CD4-positive, alpha-beta T cell (primary cell): ENCODE results near the gene HUWE1. TPM values are rescaled to one million over a fixed set of nuclear protein-coding genes. Genes with fewer than 3 reads are reported as not detected.

Experiments
- ATAC-seq: fragments of 200-7000 bp; cut with Tn5 transposase; one replicate; pipeline ENCODE4 v1.10.0; 2022; ENCODE audit warnings: mild to moderate bottlenecking; ENCODE audit not compliant: poor library complexity
- CTCF ChIA-PET: fragments of 350-600 bp; sonication (Branson Sonifier 250); formaldehyde crosslinking; loops from one replicate; lab custom pipeline; 2021; ENCODE audit warnings: antibody characterized with exemption, inconsistent platforms; lab: Charles Lee
- POLR2A ChIA-PET: fragments of 350-600 bp; sonication (Branson Sonifier 250); formaldehyde crosslinking; loops from one replicate; lab custom pipeline; 2021; ENCODE audit warnings: antibody characterized with exemption, inconsistent platforms; lab: Charles Lee
- DNase-seq, 14 experiments: peaks; one replicate each; pipeline ENCODE4 v3.0.0-alpha.2; 2013 to 2020; ENCODE audit warnings: mixed read lengths in 2 of 14
- H3K27ac ChIP-seq, 2 donors: one replicate each; pipeline versions ENCODE4 v1.5.1 to v1.7.0; 2013; ENCODE audit warnings: low read length in 2 of 2, low read depth in 1 of 2, mild to moderate bottlenecking in 1 of 2
- H3K27me3 ChIP-seq, 2 experiments: 1 replicate in 1 of 2; 2 replicates in 1 of 2; pipeline versions ENCODE4 v1.6.1 to v1.7.0; 2013; ENCODE audit warnings: low read length in 2 of 2, control low read depth in 1 of 2, mild to moderate bottlenecking in 1 of 2, moderate library complexity in 1 of 2; ENCODE audit not compliant: insufficient read depth in 2 of 2, control insufficient read depth in 1 of 2
- H3K36me3 ChIP-seq: one replicate; pipeline ENCODE4 v1.6.1; 2013; ENCODE audit warnings: low read length, control low read depth; ENCODE audit not compliant: insufficient read depth
- H3K4me1 ChIP-seq: one replicate; pipeline ENCODE4 v1.6.1; 2013; ENCODE audit warnings: low read length, control low read depth; ENCODE audit not compliant: insufficient read depth
- H3K4me3 ChIP-seq: one replicate; pipeline ENCODE4 v1.5.1; 2013; ENCODE audit warnings: mild to moderate bottlenecking, low read length, moderate library complexity
- H3K9me3 ChIP-seq, 2 experiments: 1 replicate in 1 of 2; 2 replicates in 1 of 2; pipeline versions ENCODE4 v1.6.1 to v1.7.0; 2013; ENCODE audit warnings: low read length in 2 of 2, mild to moderate bottlenecking in 2 of 2, control low read depth in 1 of 2, moderate library complexity in 1 of 2; ENCODE audit not compliant: control insufficient read depth in 1 of 2, insufficient read depth in 1 of 2
- H3K27ac Mint-ChIP-seq: one replicate; pipeline ENCODE4 v1.8.0; 2020; ENCODE audit warnings: mixed read lengths
- H3K27me3 Mint-ChIP-seq: one replicate; pipeline ENCODE4 v1.8.0; 2021; ENCODE audit warnings: mixed read lengths
- H3K36me3 Mint-ChIP-seq: one replicate; pipeline ENCODE4 v1.8.0; 2021; ENCODE audit warnings: low read depth, mixed read lengths
- H3K4me1 Mint-ChIP-seq: one replicate; pipeline ENCODE4 v1.8.0; 2021; ENCODE audit warnings: low read depth, mixed read lengths
- H3K4me3 Mint-ChIP-seq: one replicate; pipeline ENCODE4 v1.8.0; 2020; ENCODE audit warnings: mild to moderate bottlenecking, mixed read lengths
- H3K9me3 Mint-ChIP-seq: one replicate; pipeline ENCODE4 v1.8.0; 2020; ENCODE audit warnings: mixed read lengths
- intact Hi-C, 2 experiments: fragments of 100-400 bp; cut with DNase I in 1 of 2; cut with micrococcal nuclease in 1 of 2; formaldehyde crosslinking; loops; one replicate each; pipeline versions ENCODE4 v1.15.1 to v1.9.0; 2023 to 2025; cut with DNase I, micrococcal nuclease
- total RNA-seq, 174 experiments: library from RNA in 2 of 174; stranded (reverse) in 2 of 174; gene quantifications; one replicate each; pipeline ENCODE4 v1.2.3 and lab custom pipeline; 2021 to 2026
- TF ChIP-seq, protein P1 (sequence below): fragments of 200-600 bp; IDR thresholded peaks from one replicate; pipeline ENCODE4 v1.8.0; 2022; ENCODE audit warnings: antibody characterized with exemption, mild to moderate bottlenecking

The HUWE1 gene
- total RNA-seq, 2 experiments from 2014 or later, result 127 TPM

DNA sequence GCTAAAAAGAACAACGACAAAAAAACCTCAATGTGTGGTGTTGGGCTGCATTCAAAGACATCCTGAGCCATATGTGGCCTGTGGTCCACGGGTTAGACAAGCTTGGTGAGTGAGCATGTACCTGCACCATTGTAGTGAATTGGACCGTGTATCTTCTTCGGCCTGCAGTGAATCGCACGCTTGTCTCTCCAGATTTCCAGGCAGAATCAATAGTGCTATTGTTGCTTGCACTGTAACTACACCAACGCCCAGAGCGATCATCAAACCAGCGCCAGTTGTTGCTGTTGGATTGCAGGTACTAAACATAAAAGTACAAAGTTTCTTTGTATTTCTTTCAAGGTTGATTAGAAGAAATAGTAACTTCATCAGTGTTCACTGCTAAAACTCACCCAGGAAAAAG lies 101.6 kb downstream of the HUWE1 start:
- no peaks in the 10 kb centered on the region for H3K27me3 ChIP-seq
- peaks cover 97% of the 10 kb centered on the region for H3K36me3 ChIP-seq
- peaks cover 93% of the 10 kb centered on the region for H3K36me3 Mint-ChIP-seq
- CTCF ChIA-PET, result no interaction called here
- H3K27ac Mint-ChIP-seq, result no peak overlapping the region
- no peak overlapping the region for H3K4me3 Mint-ChIP-seq
- H3K4me3 ChIP-seq, result no peak overlapping the region
- POLR2A ChIA-PET, result no interaction called here
- no peaks in the 10 kb centered on the region for H3K9me3 Mint-ChIP-seq
- no peaks in the 10 kb centered on the region for H3K27me3 Mint-ChIP-seq
- intact Hi-C loops, result no loop called here
- TF ChIP-seq, protein P1, sequence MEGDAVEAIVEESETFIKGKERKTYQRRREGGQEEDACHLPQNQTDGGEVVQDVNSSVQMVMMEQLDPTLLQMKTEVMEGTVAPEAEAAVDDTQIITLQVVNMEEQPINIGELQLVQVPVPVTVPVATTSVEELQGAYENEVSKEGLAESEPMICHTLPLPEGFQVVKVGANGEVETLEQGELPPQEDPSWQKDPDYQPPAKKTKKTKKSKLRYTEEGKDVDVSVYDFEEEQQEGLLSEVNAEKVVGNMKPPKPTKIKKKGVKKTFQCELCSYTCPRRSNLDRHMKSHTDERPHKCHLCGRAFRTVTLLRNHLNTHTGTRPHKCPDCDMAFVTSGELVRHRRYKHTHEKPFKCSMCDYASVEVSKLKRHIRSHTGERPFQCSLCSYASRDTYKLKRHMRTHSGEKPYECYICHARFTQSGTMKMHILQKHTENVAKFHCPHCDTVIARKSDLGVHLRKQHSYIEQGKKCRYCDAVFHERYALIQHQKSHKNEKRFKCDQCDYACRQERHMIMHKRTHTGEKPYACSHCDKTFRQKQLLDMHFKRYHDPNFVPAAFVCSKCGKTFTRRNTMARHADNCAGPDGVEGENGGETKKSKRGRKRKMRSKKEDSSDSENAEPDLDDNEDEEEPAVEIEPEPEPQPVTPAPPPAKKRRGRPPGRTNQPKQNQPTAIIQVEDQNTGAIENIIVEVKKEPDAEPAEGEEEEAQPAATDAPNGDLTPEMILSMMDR, result no peak
- H3K9me3 ChIP-seq, result no peaks in the 10 kb centered on the region
- no peaks in the 10 kb centered on the region for H3K4me1 ChIP-seq
- H3K4me1 Mint-ChIP-seq, result no peaks in the 10 kb centered on the region
- DNase-seq (no peak), ATAC-seq (no peak)
- no peak overlapping the region for H3K27ac ChIP-seq

DNA sequence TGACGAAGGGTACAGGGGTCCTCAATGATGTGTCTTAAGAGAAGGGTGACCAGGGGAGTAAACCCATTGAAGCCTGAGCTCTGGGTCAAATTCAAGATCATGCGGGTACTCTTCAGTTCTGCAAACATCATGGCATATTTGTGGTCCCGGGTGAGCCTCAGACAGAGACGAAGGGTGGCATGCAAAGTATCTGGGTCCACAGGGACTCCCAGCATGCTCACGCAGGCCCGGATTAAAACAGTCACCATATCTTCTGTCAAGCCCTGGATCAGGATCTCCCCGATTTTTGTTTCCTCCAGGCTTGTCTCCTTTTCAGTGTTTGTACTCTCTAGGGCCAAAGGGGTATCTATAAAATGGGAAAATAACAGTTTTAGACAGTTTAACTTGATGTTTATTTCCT lies 102.9 kb downstream of the HUWE1 start:
- Mint-ChIP-seq H3K4me1 (no peaks in the 10 kb centered on the region), H3K27ac (no peak overlapping the region), H3K9me3 (no peaks in the 10 kb centered on the region), H3K27me3 (no peaks in the 10 kb centered on the region), H3K36me3 (peaks cover 81% of the 10 kb centered on the region), H3K4me3 (no peak overlapping the region)
- ChIA-PET POLR2A (interaction anchor here (0.7 kb wide), 1 partner anchor 17 kb away, joined by 3 read pairs; no protein-coding TSS in a partner anchor), CTCF (interaction anchor here (1.1 kb wide), 1 partner anchor 270 kb away, joined by 3 read pairs; no protein-coding TSS in a partner anchor)
- ATAC-seq (no peak), DNase-seq (no peak)
- Histone ChIP-seq H3K27me3 (no peaks in the 10 kb centered on the region), H3K27ac (no peak overlapping the region), H3K9me3 (no peaks in the 10 kb centered on the region), H3K4me3 (no peak overlapping the region), H3K36me3 (peaks cover 85% of the 10 kb centered on the region), H3K4me1 (no peaks in the 10 kb centered on the region)
- intact Hi-C loops, result no loop called here
- TF ChIP-seq, protein P1, result no peak

DNA sequence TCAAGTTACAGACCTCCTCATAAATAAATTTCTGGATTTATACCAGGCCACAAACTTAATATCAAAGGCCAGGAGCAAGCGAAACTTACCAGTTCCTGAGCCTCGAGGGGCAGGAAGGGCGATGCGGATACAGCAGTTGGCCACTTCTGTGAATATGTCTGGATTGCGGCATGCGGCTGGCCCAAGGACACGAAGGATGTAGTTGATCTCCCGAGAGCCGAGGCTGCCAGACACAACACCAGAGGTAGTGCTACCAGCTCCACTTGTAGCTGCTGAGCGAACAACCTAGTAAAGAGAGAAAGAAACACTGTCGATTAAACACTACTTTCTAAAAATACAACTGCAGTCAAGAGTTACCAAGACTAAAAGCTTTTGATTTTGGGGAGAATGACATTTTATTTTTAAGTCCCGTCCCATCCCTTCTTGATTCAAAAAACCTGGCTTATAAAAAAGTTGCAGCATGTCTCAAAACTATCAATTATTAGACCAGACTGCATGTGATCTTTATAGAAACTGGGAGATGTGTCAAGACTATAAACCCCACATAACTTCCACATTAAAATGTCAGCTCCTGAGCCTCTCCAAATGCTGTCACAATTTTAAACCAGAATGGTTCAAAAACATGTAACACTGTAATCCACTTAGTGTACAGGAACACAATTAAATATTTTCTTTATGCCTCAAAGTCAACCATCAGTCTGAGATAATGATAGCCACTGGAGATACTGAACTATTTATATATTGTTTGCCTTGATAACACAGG lies 105.6 kb downstream of the HUWE1 start:
- Histone ChIP-seq H3K27me3 (no peaks in the 10 kb centered on the region), H3K4me3 (no peak overlapping the region), H3K36me3 (peaks cover 74% of the 10 kb centered on the region), H3K4me1 (no peaks in the 10 kb centered on the region), H3K27ac (no peak overlapping the region), H3K9me3 (no peaks in the 10 kb centered on the region)
- TF ChIP-seq, protein P1, result no peak
- Mint-ChIP-seq H3K27me3 (no peaks in the 10 kb centered on the region), H3K9me3 (no peaks in the 10 kb centered on the region), H3K4me1 (no peaks in the 10 kb centered on the region), H3K4me3 (no peak overlapping the region), H3K27ac (no peak overlapping the region), H3K36me3 (peaks cover 68% of the 10 kb centered on the region)
- intact Hi-C loops, result no loop called here
- CTCF ChIA-PET, result no interaction called here
- POLR2A ChIA-PET, result no interaction called here
- ATAC-seq, result no peak
- no peak for DNase-seq
